Putamen (tissue), 1 donor: ENCODE data around the gene TPK1.

Experiments
- DNase-seq: peaks from one replicate; pipeline ENCODE4 v3.0.0-alpha.2; 2016; ENCODE audit warnings: low spot score

TPK1 gene

GRCh38 chr7:144528536-144529045 lies 307.3 kb downstream of the TPK1 start:
- DNase-seq: no peak

- no peak for DNase-seq
These were observed 308.8 kb downstream of the TPK1 start for GRCh38 chr7:144527051-144527471.

- no peak for DNase-seq
These were observed 309.9 kb downstream of the TPK1 start for GRCh38 chr7:144525956-144526355.

GRCh38 chr7:144524271-144524670 lies 311.6 kb downstream of the TPK1 start:
- no peak for DNase-seq

GRCh38 chr7:144523621-144524020 lies 312.2 kb downstream of the TPK1 start:
- DNase-seq: no peak

- peak; percentile 34 for DNase-seq
These were observed 315.9 kb downstream of the TPK1 start for GRCh38 chr7:144519925-144520324.

GRCh38 chr7:144518360-144518759 lies 317.5 kb downstream of the TPK1 start:
- no peak for DNase-seq

- DNase-seq: no peak
These were observed 318.1 kb downstream of the TPK1 start for GRCh38 chr7:144517749-144518148.

- no peak for DNase-seq
These were observed 318.9 kb downstream of the TPK1 start for GRCh38 chr7:144516729-144517525.

- peak; percentile 48 for DNase-seq
These were observed 322.5 kb downstream of the TPK1 start for GRCh38 chr7:144513334-144513733.

GRCh38 chr7:144510621-144511020 lies 325.2 kb downstream of the TPK1 start:
- no peak for DNase-seq

GRCh38 chr7:144508702-144509101 lies 327.2 kb downstream of the TPK1 start:
- peak; percentile 65 for DNase-seq

GRCh38 chr7:144503215-144503614 lies 332.6 kb downstream of the TPK1 start:
- no peak for DNase-seq

- DNase-seq: no peak
These were observed 335.6 kb downstream of the TPK1 start for GRCh38 chr7:144500225-144500624.

GRCh38 chr7:144497282-144497681 lies 338.6 kb downstream of the TPK1 start:
- no peak for DNase-seq

- no peak for DNase-seq
These were observed 341.5 kb downstream of the TPK1 start for GRCh38 chr7:144494355-144494754.

- no peak for DNase-seq
These were observed 346.3 kb downstream of the TPK1 start for GRCh38 chr7:144489504-144489903.

GRCh38 chr7:144488977-144489376 lies 346.9 kb downstream of the TPK1 start:
- no peak for DNase-seq

- DNase-seq: no peak
These were observed 348.0 kb downstream of the TPK1 start for GRCh38 chr7:144487901-144488300.

- no peak for DNase-seq
These were observed 351.4 kb downstream of the TPK1 start for GRCh38 chr7:144484445-144484844.

GRCh38 chr7:144483189-144483588 lies 352.7 kb downstream of the TPK1 start:
- no peak for DNase-seq

- no peak for DNase-seq
These were observed 354.0 kb downstream of the TPK1 start for GRCh38 chr7:144481833-144482232.

- DNase-seq: no peak
These were observed 358.5 kb downstream of the TPK1 start for GRCh38 chr7:144477348-144477747.
